ENCODE results near the gene NLRP6.
"Not testable (repeated sequence)": the region's sequence is repeated elsewhere in the genome, so short reads cannot be mapped to it uniquely, and the experiment has no call there.

Gene NLRP6

GRCh38 chr11:307766-308708 is 29.8 kb downstream of the NLRP6 start, which contains the start of gene IFITM2:
Gene IFITM2, plus strand, starts transcription at chr11:307816. Its CDS starts 377 bp downstream, at chr11:308193.
- DNase-seq (ENCODE audit: low read depth in 2 of 2): not testable (repeated sequence)

- DNase-seq (ENCODE audit: low read depth in 2 of 2): not testable (repeated sequence)
These were observed 30.8 kb downstream of the NLRP6 start for GRCh38 chr11:308740-309665.

DNA sequence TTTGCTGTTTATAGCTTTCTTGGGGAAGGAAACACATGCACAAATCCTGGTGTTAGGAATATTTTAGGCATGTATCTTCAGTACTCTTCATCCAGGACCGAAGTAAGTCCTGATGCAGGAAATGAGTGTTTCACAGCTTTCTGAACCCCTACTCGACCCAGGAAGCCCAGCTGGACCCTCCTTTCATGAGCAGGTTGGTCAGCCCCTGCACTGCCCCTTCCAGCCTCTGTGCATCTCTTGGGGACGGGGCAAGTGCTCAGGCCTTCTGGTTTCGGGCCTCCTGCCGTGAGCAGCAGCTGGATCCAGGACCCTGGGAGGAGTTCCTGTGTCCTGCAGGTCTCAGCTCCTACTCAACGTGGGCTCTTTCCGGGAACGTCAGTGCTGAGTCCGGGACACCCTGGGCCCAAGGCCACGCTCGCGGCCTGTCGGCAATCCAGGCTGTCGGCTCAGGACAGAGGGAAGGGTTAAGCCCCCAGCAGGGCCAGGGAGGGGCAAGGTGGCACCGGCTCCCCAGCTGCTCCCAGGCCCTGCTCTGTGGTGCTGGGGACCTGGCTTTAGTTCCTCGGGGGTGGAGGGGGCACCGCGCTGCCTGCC is 31.9 kb downstream of the NLRP6 start:
- not testable (repeated sequence) for DNase-seq (ENCODE audit: low read depth in 2 of 2)

DNA sequence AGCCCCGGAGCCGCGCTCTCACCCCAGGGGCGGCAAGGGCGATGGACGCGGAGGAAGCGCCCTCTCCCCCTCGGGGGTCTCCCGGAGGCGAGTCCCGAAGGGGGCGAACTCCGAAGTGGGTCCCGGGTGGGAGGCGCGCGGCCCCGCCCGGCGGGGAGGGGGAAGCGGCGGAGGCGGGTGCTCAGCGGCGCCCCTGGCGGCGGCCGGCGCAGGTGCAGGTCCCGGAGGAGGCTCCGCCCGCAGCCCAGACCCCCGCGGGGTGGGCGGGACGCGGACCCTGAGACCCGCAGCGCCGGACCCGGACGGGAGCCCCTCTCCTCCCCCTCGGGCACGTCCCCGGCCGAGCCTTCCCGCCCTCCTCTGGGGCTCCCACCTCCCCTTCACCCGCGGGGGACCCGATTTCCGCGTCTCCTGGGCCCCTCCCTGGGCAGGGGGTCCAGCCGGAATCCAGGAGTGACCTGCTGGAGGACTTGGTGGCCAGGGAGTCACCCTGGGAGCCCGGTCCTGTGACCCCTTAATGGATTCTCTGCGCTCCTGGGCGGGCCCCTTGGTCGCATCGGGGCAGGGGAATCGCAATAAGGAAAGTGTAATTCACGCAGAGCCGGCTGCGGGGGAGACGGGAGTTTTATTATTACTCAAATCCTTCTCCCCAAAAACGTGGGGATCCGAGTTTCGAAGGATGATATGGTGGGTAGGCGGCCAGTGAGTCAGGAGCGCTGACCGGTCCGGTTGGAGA is 33.0 kb downstream of the NLRP6 start:
- DNase-seq (ENCODE audit: low read depth in 2 of 2): not testable (repeated sequence)

GRCh38 chr11:312092-312816 is 34.0 kb downstream of the NLRP6 start:
- DNase-seq (ENCODE audit: low read depth in 2 of 2): no peak

DNA sequence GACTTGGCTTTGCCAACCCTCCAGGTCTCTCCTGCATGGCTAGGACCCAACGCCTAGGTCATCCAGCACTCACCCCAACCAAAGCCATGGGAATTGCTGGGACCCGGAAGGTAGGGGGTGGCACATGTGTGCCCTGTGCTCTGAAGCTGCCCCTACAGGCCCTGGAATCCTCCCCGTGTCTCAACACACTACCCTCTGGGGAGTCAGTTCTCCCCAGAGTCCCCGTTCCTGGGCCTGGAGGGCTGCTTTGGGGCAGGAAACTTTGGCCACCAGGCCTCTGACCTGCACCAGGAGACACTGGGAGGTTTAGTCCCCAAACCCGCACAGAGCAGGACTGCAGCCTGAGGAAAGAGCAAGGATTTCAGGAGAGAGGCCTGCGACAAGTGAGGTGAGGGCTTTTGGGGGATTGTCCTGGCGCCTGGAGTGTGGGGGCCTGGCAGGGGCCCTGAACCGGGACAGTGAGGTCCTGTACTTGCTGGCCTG is 35.1 kb downstream of the NLRP6 start:
- no peak for DNase-seq (ENCODE audit: low read depth in 2 of 2)

- DNase-seq (ENCODE audit: low read depth in 2 of 2): no peak
These were observed 35.8 kb downstream of the NLRP6 start, which contains the start of gene IFITM1 for GRCh38 chr11:313787-314553. Gene IFITM1, plus strand, starts transcription at chr11:314040. Its CDS starts 131 bp downstream, at chr11:314171.

GRCh38 chr11:314554-314875 is 36.3 kb downstream of the NLRP6 start:
- DNase-seq (ENCODE audit: low read depth in 2 of 2): not testable (repeated sequence)

DNA sequence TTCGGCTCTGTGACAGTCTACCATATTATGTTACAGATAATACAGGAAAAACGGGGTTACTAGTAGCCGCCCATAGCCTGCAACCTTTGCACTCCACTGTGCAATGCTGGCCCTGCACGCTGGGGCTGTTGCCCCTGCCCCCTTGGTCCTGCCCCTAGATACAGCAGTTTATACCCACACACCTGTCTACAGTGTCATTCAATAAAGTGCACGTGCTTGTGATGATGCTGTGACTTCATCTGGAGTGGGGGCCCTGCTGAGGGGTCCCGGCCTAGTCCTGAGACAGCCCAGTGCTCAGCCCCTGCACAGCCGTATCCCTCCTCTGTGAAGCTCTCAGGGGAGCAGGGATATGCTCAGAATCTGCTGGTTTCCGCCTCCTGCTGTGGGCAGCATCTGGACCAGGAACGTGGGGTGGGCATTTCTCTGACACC is 36.9 kb downstream of the NLRP6 start:
- DNase-seq (ENCODE audit: low read depth in 2 of 2): no peak

GRCh38 chr11:315516-315994 is 37.3 kb downstream of the NLRP6 start:
- DNase-seq (ENCODE audit: low read depth in 2 of 2): no peak

- no peak for DNase-seq (ENCODE audit: low read depth in 2 of 2)
These were observed 38.0 kb downstream of the NLRP6 start for GRCh38 chr11:316031-316701.

GRCh38 chr11:316891-317301 is 38.7 kb downstream of the NLRP6 start:
- no peak for DNase-seq (ENCODE audit: low read depth in 2 of 2)

- not testable (repeated sequence) for DNase-seq (ENCODE audit: low read depth in 2 of 2)
These were observed 39.6 kb downstream of the NLRP6 start for GRCh38 chr11:317668-318404.

DNA sequence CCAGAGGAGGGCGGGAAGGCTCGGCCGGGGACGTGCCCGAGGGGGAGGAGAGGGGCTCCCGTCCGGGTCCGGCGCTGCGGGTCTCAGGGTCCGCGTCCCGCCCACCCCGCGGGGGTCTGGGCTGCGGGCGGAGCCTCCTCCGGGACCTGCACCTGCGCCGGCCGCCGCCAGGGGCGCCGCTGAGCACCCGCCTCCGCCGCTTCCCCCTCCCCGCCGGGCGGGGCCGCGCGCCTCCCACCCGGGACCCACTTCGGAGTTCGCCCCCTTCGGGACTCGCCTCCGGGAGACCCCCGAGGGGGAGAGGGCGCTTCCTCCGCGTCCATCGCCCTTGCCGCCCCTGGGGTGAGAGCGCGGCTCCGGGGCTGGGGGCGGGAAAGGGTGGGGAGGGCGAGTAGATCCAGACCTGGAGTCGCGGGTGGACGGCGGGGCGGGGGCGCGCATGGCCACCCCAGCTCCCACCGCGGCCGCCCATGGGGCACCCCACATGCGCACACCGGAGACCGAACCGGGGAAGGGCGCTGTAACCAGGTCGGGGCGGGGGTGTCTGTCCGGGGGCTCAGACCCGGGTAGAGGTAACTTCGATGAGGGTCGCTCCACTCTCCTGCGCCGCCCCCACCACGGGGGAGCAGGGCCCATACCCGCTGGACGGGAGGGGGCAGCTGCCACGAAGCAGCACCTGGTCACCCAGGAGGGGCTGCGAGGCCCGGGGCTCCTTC is 40.4 kb downstream of the NLRP6 start:
- DNase-seq (ENCODE audit: low read depth in 2 of 2): not testable (repeated sequence)

GRCh38 chr11:319121-319887 is 41.1 kb downstream of the NLRP6 start:
- not testable (repeated sequence) for DNase-seq (ENCODE audit: low read depth in 2 of 2)

- DNase-seq (ENCODE audit: low read depth in 2 of 2): not testable (repeated sequence)
These were observed 41.7 kb downstream of the NLRP6 start for GRCh38 chr11:319888-320273.

DNA sequence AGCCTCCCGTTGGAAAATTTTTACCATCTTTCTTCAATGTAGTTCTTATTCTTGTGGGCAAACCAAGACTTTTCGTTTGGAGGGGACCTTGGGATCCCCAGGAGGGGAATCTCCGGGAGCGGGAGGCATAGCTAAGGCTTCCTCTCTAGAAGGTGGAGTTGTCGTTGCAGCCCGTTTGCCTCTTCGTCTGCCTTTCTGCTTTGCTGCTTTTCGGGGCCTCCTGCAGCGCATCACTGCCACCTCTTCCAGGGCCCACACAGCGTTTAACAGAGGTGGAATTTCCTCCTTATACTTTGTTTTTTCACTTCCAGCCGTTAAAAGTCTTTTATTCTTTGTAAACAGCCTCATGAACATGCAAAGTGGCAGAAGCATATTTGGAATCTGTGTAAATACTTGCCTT is 45.9 kb downstream of the NLRP6 start:
- no peak for DNase-seq (ENCODE audit: low read depth in 2 of 2)
